OCI-LY3 (cell line): Measurements from ENCODE around the gene METTL24.

Source experiments
- H2AFZ ChIP-seq: fragments of 200-600, 300-600 bp; shearing (Covaris generic); 2 replicates; pipeline ENCODE4 v1.6.0; 2014; ENCODE audit warnings: antibody characterized with exemption, low read depth, low read length
- H3K27ac ChIP-seq: fragments of 200-600, 300-600 bp; sonication (generic); 2 replicates; pipeline ENCODE4 v1.5.1; 2014; ENCODE audit warnings: mild to moderate bottlenecking, low read length, moderate library complexity, mixed read lengths
- H3K27me3 ChIP-seq: fragments of 200-600, 300-600 bp; sonication (generic); 2 replicates; pipeline ENCODE4 v1.6.1; 2014; ENCODE audit warnings: low read depth, low read length, mixed read lengths
- H3K36me3 ChIP-seq: fragments of 200-600, 300-600 bp; sonication (generic); replicated peaks from 2 replicates; pipeline ENCODE3; 2014; ENCODE audit warnings: low read depth, low read length, mixed read lengths
- H3K4me1 ChIP-seq: fragments of 300-600, 200-600 bp; sonication (generic); 2 replicates; pipeline ENCODE4 v1.6.1; 2014; ENCODE audit warnings: low read length, mixed read lengths
- H3K4me2 ChIP-seq: fragments of 200-600, 300-600 bp; sonication (generic); 2 replicates; pipeline ENCODE4 v1.6.1; 2014; ENCODE audit warnings: low read length, mixed read lengths
- H3K4me3 ChIP-seq: fragments of 300-600, 200-600 bp; sonication (generic); 2 replicates; pipeline ENCODE4 v1.5.1; 2014; ENCODE audit warnings: antibody characterized with exemption, mild to moderate bottlenecking, low read length, moderate library complexity
- H3K79me2 ChIP-seq: fragments of 300-600, 200-600 bp; shearing (Covaris generic); 2 replicates; pipeline ENCODE4 v1.6.1; 2014; ENCODE audit warnings: mild to moderate bottlenecking, low read length, mixed read lengths
- H3K9ac ChIP-seq: fragments of 300-600, 200-600 bp; shearing (Covaris generic); 2 replicates; pipeline ENCODE4 v1.6.0; 2014; ENCODE audit warnings: mild to moderate bottlenecking, low read length, moderate library complexity
- H3K9me3 ChIP-seq: fragments of 200-600, 300-600 bp; shearing (Covaris generic); 2 replicates; pipeline ENCODE4 v1.6.1; 2014; ENCODE audit warnings: low read length, mixed read lengths; ENCODE audit not compliant: insufficient read depth
- H4K20me1 ChIP-seq: fragments of 200-600, 300-600 bp; sonication (generic); 2 replicates; pipeline ENCODE4 v1.6.1; 2016; ENCODE audit warnings: low read length, mixed read lengths; ENCODE audit not compliant: insufficient read depth
- CTCF ChIP-seq: fragments of 200-600, 300-600 bp; sonication (generic); IDR thresholded peaks from 2 replicates; pipeline ENCODE4 v1.5.1; 2014; ENCODE audit warnings: antibody characterized with exemption, low read length, low read depth
- EZH2phosphoT487 ChIP-seq: fragments of 200-600 bp; shearing (Covaris generic); IDR thresholded peaks from 2 replicates; pipeline ENCODE4 v1.6.1; 2018; ENCODE audit warnings: antibody characterized with exemption, mixed run types, low read depth

The METTL24 gene

GRCh38 chr6:110400208-110400607 is 42.1 kb upstream of the METTL24 start:
- H3K36me3 ChIP-seq = no peaks in the 10 kb centered on the region
- H3K9me3 ChIP-seq = no peaks in the 10 kb centered on the region
- H3K4me3 ChIP-seq = no peak overlapping the region
- H3K27ac ChIP-seq = no peak overlapping the region
- H3K79me2 ChIP-seq = no peaks in the 10 kb centered on the region
- no peak overlapping the region for H3K4me2 ChIP-seq
- no peaks in the 10 kb centered on the region for H3K27me3 ChIP-seq
- H3K4me1 ChIP-seq = no peaks in the 10 kb centered on the region
- TF ChIP-seq EZH2phosphoT487 (no peak), CTCF (no peak)
- no peaks in the 10 kb centered on the region for H4K20me1 ChIP-seq
- H3K9ac ChIP-seq = no peak overlapping the region
- H2AFZ ChIP-seq = no peak overlapping the region

- Histone ChIP-seq H3K4me2 (no peak overlapping the region), H3K9me3 (no peaks in the 10 kb centered on the region), H3K27me3 (no peaks in the 10 kb centered on the region), H4K20me1 (no peaks in the 10 kb centered on the region), H3K27ac (no peak overlapping the region), H2AFZ (no peak overlapping the region), H3K9ac (no peak overlapping the region), H3K36me3 (no peaks in the 10 kb centered on the region), H3K4me3 (no peak overlapping the region), H3K79me2 (no peaks in the 10 kb centered on the region), H3K4me1 (no peaks in the 10 kb centered on the region)
- TF ChIP-seq EZH2phosphoT487 (no peak), CTCF (no peak)
Measured at GRCh38 chr6:110399219-110400071, 41.3 kb upstream of the METTL24 start.

GRCh38 chr6:110398778-110399177 is 40.6 kb upstream of the METTL24 start:
- Histone ChIP-seq H3K27me3 (no peaks in the 10 kb centered on the region), H3K9ac (no peak overlapping the region), H3K4me3 (no peak overlapping the region), H3K27ac (no peak overlapping the region), H3K4me2 (no peak overlapping the region), H4K20me1 (no peaks in the 10 kb centered on the region), H3K79me2 (no peaks in the 10 kb centered on the region), H3K4me1 (no peaks in the 10 kb centered on the region), H3K36me3 (no peaks in the 10 kb centered on the region), H3K9me3 (no peaks in the 10 kb centered on the region), H2AFZ (no peak overlapping the region)
- TF ChIP-seq CTCF (no peak), EZH2phosphoT487 (no peak)

GRCh38 chr6:110395221-110395620 is 37.1 kb upstream of the METTL24 start:
- Histone ChIP-seq H3K4me2 (no peak overlapping the region), H3K27me3 (no peaks in the 10 kb centered on the region), H3K79me2 (no peaks in the 10 kb centered on the region), H4K20me1 (no peaks in the 10 kb centered on the region), H3K4me3 (no peak overlapping the region), H3K27ac (no peak overlapping the region), H3K9me3 (no peaks in the 10 kb centered on the region), H3K36me3 (no peaks in the 10 kb centered on the region), H2AFZ (no peak overlapping the region), H3K4me1 (no peaks in the 10 kb centered on the region), H3K9ac (no peak overlapping the region)
- TF ChIP-seq CTCF (no peak), EZH2phosphoT487 (no peak)
